Body of pancreas (tissue), 4 donors: ENCODE measurements around the gene MUC6.

Experiments
- CTCF ChIP-seq, 7 experiments: fragments of 450-650 bp in 4 of 7; fragments of 200-600 bp in 3 of 7; sonication (generic) in 3 of 7; IDR thresholded peaks; one replicate each; pipeline ENCODE4 v1.5.1; 2016 to 2019; ENCODE audit warnings: antibody characterized with exemption in 7 of 7
- POLR2A ChIP-seq, 3 donors: fragments of 450-650 bp; IDR thresholded peaks; one replicate each; pipeline ENCODE4 v1.6.1; 2016; ENCODE audit warnings: antibody characterized with exemption in 3 of 3, mild to moderate bottlenecking in 2 of 3

- peak in 2 of 3 donors; percentile 16 to 37 for TF ChIP-seq POLR2A (IDR thresholded peaks at IDR 0.05)
- TF ChIP-seq CTCF (IDR thresholded peaks at IDR 0.05), result no peak
These were observed 25.8 kb downstream of the MUC6 start for GRCh38 chr11:1010551-1011319.
